NT2/D1 (cell line): ENCODE data around the gene KCNQ1.

ENCODE experiments used
- DNase-seq: peaks from one replicate; pipeline ENCODE4 v3.0.0-alpha.2; 2011; ENCODE audit warnings: low read depth, low spot score
- H3K27me3 ChIP-seq: 2 replicates; pipeline ENCODE4 v1.6.0; 2011; ENCODE audit warnings: mild to moderate bottlenecking; ENCODE audit not compliant: insufficient read length, insufficient read depth
- H3K36me3 ChIP-seq: 2 replicates; pipeline ENCODE4 v1.6.1; 2011; ENCODE audit warnings: mild to moderate bottlenecking, low read length, mixed read lengths; ENCODE audit not compliant: insufficient read depth, insufficient read length
- H3K4me1 ChIP-seq: 2 replicates; pipeline ENCODE4 v1.5.1; 2011; ENCODE audit not compliant: insufficient read depth, insufficient read length
- H3K4me3 ChIP-seq: 2 replicates; pipeline ENCODE4 v1.5.1; 2011; ENCODE audit warnings: low read depth; ENCODE audit not compliant: insufficient read length
- H3K9ac ChIP-seq: 2 replicates; pipeline ENCODE4 v1.6.0; 2011; ENCODE audit warnings: low read depth; ENCODE audit not compliant: insufficient read length
- H3K9me3 ChIP-seq: 2 replicates; pipeline ENCODE4 v1.5.1; 2011; ENCODE audit warnings: mild to moderate bottlenecking, low read length; ENCODE audit not compliant: insufficient read depth
- SUZ12 ChIP-seq: IDR thresholded peaks from 2 replicates; pipeline ENCODE4 v1.6.1; 2011; ENCODE audit not compliant: insufficient read length, insufficient read depth; ENCODE audit errors: extremely low read depth
- YY1 ChIP-seq: IDR thresholded peaks from 2 replicates; pipeline ENCODE4 v1.6.1; 2011; ENCODE audit not compliant: insufficient read length, insufficient read depth
- ZNF274 ChIP-seq: IDR thresholded peaks from 2 replicates; pipeline ENCODE4 v1.6.1; 2011; ENCODE audit warnings: mild to moderate bottlenecking, low read depth, low read length

Gene KCNQ1

GRCh38 chr11:2717561-2718325 lies 272.9 kb downstream of the KCNQ1 start:
- no peaks in the 10 kb centered on the region for H3K36me3 ChIP-seq
- no peak overlapping the region for H3K4me3 ChIP-seq
- no peak overlapping the region for H3K9ac ChIP-seq
- TF ChIP-seq SUZ12 (no peak), YY1 (no peak), ZNF274 (no peak)
- peaks cover 95% of the 10 kb centered on the region for H3K27me3 ChIP-seq
- no peaks in the 10 kb centered on the region; the same call in 1 of the 2 replicates for H3K9me3 ChIP-seq
- DNase-seq: no peak
- peaks cover 43% of the 10 kb centered on the region for H3K4me1 ChIP-seq

GRCh38 chr11:2718817-2719438 lies 274.1 kb downstream of the KCNQ1 start:
- no peak for TF ChIP-seq YY1
- TF ChIP-seq ZNF274: no peak
- TF ChIP-seq SUZ12: no peak
- peak; percentile 50 for DNase-seq
- H3K36me3 ChIP-seq: no peaks in the 10 kb centered on the region
- H3K4me3 ChIP-seq: no peak overlapping the region
- peaks cover 50% of the 10 kb centered on the region for H3K4me1 ChIP-seq
- no peak overlapping the region for H3K9ac ChIP-seq
- H3K27me3 ChIP-seq: peaks cover 95% of the 10 kb centered on the region
- no peaks in the 10 kb centered on the region; the same call in 1 of the 2 replicates for H3K9me3 ChIP-seq

GRCh38 chr11:2719831-2720590 lies 275.2 kb downstream of the KCNQ1 start:
- no peak for TF ChIP-seq ZNF274
- no peak for TF ChIP-seq YY1
- no peak for TF ChIP-seq SUZ12
- H3K9ac ChIP-seq: peak overlapping the region; percentile 24
- no peak for DNase-seq
- no peaks in the 10 kb centered on the region; the same call in 1 of the 2 replicates for H3K9me3 ChIP-seq
- H3K27me3 ChIP-seq: peaks cover 95% of the 10 kb centered on the region
- peaks cover 54% of the 10 kb centered on the region for H3K4me1 ChIP-seq
- H3K4me3 ChIP-seq: no peak overlapping the region
- no peaks in the 10 kb centered on the region for H3K36me3 ChIP-seq

DNA sequence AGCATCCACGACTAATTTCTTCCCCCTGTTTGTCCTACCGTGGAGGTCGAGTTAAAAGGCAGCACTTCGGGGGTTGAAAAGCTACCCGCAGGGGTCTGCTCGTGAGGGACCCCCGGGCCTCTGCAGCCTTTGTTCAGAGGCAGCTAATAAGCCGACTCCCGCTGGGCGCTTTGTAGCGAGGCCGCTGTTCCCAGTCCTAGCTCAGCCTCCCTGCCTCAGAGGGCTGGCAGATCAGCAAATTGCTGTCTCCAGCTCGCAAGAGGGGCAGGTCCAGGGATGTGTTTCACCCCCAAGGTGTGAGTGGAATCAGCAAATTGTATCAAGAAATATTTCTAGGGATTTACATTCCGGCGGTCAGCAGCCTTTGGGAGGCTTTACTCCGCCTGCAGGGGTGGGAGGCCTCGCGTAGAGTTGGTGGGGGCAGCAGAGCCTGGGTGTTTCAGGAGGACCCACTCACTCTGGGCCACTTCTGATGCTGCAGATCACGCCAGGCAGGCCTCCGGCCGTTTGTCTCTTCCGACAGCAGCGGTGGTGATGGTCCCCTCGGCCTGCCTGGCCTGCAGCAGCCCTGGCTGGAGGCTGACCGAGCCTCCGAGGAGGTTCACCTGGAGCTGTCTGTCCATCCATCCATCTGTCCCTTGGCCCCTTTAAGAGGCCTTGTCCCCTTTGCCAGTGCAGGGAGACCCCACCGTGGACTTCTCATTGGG lies 276.6 kb downstream of the KCNQ1 start:
- DNase-seq: peak; percentile 80
- H3K9me3 ChIP-seq: peaks cover 3% of the 10 kb centered on the region; the same call in 1 of the 2 replicates
- H3K4me3 ChIP-seq: no peak overlapping the region
- H3K27me3 ChIP-seq: peaks cover 93% of the 10 kb centered on the region
- no peaks in the 10 kb centered on the region for H3K36me3 ChIP-seq
- peak overlapping the region; percentile 45 for H3K9ac ChIP-seq
- H3K4me1 ChIP-seq: peaks cover 58% of the 10 kb centered on the region
- TF ChIP-seq YY1 (no peak), ZNF274 (no peak), SUZ12 (no peak)

- DNase-seq: no peak
These were observed 278.1 kb downstream of the KCNQ1 start for GRCh38 chr11:2722955-2723354.

GRCh38 chr11:2724104-2724503 lies 279.3 kb downstream of the KCNQ1 start:
- H3K9me3 ChIP-seq: peaks cover 26% of the 10 kb centered on the region; the same call in 1 of the 2 replicates
- peaks cover 89% of the 10 kb centered on the region for H3K27me3 ChIP-seq
- H3K36me3 ChIP-seq: no peaks in the 10 kb centered on the region
- peaks cover 46% of the 10 kb centered on the region for H3K4me1 ChIP-seq
- no peak overlapping the region for H3K4me3 ChIP-seq
- TF ChIP-seq SUZ12: no peak
- TF ChIP-seq ZNF274: no peak
- no peak for TF ChIP-seq YY1
- DNase-seq: no peak
- no peak overlapping the region for H3K9ac ChIP-seq

More at GRCh38 chr11:2722955-2723354, 278.1 kb downstream of the KCNQ1 start:
- H3K36me3 ChIP-seq: no peaks in the 10 kb centered on the region
- peaks cover 93% of the 10 kb centered on the region for H3K27me3 ChIP-seq
- H3K4me1 ChIP-seq: peaks cover 57% of the 10 kb centered on the region
- H3K9me3 ChIP-seq: peaks cover 19% of the 10 kb centered on the region; the same call in 1 of the 2 replicates
- H3K9ac ChIP-seq: no peak overlapping the region
- H3K4me3 ChIP-seq: no peak overlapping the region
- no peak for TF ChIP-seq ZNF274
- TF ChIP-seq SUZ12: no peak
- no peak for TF ChIP-seq YY1
